ENCODE measurements around the gene ATG4D. TPM values are rescaled to one million over a fixed set of nuclear protein-coding genes. Genes with fewer than 3 reads are reported as not detected.

Gene ATG4D
- total RNA-seq, 1 donor: 6.3 TPM

DNA sequence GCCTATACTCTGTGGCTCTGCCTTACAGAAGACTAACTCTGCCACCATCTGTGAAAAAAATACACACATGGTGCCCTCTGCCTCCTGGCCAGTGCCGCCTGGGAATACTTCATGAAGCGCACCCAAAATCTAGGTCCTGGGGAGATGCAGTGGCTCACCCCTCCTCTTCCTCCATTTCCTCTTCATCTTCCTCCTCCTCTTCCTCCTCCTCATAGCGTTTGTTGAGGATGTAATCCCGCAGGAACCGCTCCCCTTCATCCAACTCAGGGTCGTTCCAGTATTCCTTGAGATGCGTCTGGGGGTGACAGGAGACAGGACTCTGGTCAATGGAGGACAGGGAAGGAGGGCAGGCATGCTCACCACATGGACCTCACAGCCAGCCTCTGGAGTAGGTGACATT is 16.4 kb downstream of the ATG4D start:
- no peak overlapping the region for H3K4me3 ChIP-seq (ENCODE audit: low read depth, low read length)
- TF ChIP-seq, protein P1, sequence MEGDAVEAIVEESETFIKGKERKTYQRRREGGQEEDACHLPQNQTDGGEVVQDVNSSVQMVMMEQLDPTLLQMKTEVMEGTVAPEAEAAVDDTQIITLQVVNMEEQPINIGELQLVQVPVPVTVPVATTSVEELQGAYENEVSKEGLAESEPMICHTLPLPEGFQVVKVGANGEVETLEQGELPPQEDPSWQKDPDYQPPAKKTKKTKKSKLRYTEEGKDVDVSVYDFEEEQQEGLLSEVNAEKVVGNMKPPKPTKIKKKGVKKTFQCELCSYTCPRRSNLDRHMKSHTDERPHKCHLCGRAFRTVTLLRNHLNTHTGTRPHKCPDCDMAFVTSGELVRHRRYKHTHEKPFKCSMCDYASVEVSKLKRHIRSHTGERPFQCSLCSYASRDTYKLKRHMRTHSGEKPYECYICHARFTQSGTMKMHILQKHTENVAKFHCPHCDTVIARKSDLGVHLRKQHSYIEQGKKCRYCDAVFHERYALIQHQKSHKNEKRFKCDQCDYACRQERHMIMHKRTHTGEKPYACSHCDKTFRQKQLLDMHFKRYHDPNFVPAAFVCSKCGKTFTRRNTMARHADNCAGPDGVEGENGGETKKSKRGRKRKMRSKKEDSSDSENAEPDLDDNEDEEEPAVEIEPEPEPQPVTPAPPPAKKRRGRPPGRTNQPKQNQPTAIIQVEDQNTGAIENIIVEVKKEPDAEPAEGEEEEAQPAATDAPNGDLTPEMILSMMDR (IDR thresholded peaks at IDR 0.05; ENCODE audit: insufficient read depth, low read length): no peak
- DNase-seq (ENCODE audit: low read depth): no peak

GRCh38 chr19:10562609-10563008 is 18.9 kb downstream of the ATG4D start:
- TF ChIP-seq, protein P1 (IDR thresholded peaks at IDR 0.05; ENCODE audit: insufficient read depth, low read length): no peak
- no peak for DNase-seq (ENCODE audit: low read depth)
- no peak overlapping the region for H3K4me3 ChIP-seq (ENCODE audit: low read depth, low read length)

GRCh38 chr19:10565028-10565566 is 21.4 kb downstream of the ATG4D start:
- no peak for DNase-seq (ENCODE audit: low read depth)

GRCh38 chr19:10565567-10566407 is 22.1 kb downstream of the ATG4D start, which contains the start of gene KRI1:
TSS of gene KRI1 (minus strand) at chr19:10566010. CDS start at chr19:10565999, 11 bp downstream.
- peak within 1 kb of the TSS; percentile 89 for H3K4me3 ChIP-seq (ENCODE audit: low read depth, low read length)
- DNase-seq (ENCODE audit: low read depth): peak; percentile 97
- TF ChIP-seq, protein P1 (IDR thresholded peaks at IDR 0.05; ENCODE audit: insufficient read depth, low read length): peak; percentile 44

More at GRCh38 chr19:10565028-10565566, 21.4 kb downstream of the ATG4D start:
- peak overlapping the region; percentile 89 for H3K4me3 ChIP-seq (ENCODE audit: low read depth, low read length)
- TF ChIP-seq, protein P1 (IDR thresholded peaks at IDR 0.05; ENCODE audit: insufficient read depth, low read length): peak; percentile 20

DNA sequence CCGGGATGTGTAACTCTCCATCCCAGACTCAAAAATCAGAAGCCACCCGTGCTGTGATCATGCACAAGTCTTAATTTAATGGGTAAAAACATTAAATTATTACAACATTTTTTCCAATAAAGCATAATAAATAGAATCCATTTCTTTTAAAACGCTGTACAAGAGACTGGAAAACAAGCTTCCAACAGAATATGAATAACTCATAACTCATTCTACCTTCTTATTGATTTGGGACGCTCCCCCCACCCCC is 22.6 kb downstream of the ATG4D start:
- H3K4me3 ChIP-seq (ENCODE audit: low read depth, low read length): peak overlapping the region; percentile 64
- TF ChIP-seq, protein P1 (IDR thresholded peaks at IDR 0.05; ENCODE audit: insufficient read depth, low read length): no peak
- no peak for DNase-seq (ENCODE audit: low read depth)

GRCh38 chr19:10566658-10567410 is 23.1 kb downstream of the ATG4D start:
- no peak for DNase-seq (ENCODE audit: low read depth)
- TF ChIP-seq, protein P1 (IDR thresholded peaks at IDR 0.05; ENCODE audit: insufficient read depth, low read length): no peak
- H3K4me3 ChIP-seq (ENCODE audit: low read depth, low read length): peak overlapping the region; percentile 64
